GM23248 (cell line): ENCODE data around the gene HSD17B10. TPM values are rescaled to one million over a fixed set of nuclear protein-coding genes. Genes with fewer than 3 reads are reported as not detected.

Source experiments
- DNase-seq: peaks from one replicate; pipeline ENCODE4 v3.0.0-alpha.2; 2015
- H2AFZ ChIP-seq: fragments of 200-600 bp; sonication (generic); 2 replicates; pipeline ENCODE4 v1.6.1; 2016; ENCODE audit warnings: antibody characterized with exemption
- H3F3A ChIP-seq: fragments of 200-600 bp; sonication (generic); 2 replicates; pipeline ENCODE4 v1.6.1; 2016; ENCODE audit warnings: mild to moderate bottlenecking, antibody characterized with exemption, mixed run types; ENCODE audit not compliant: insufficient read depth
- H3K27ac ChIP-seq: fragments of 200-600 bp; sonication (generic); 2 replicates; pipeline ENCODE4 v1.5.1; 2016; ENCODE audit warnings: mild to moderate bottlenecking
- H3K27me3 ChIP-seq: fragments of 200-600 bp; sonication (generic); replicated peaks from 2 replicates; pipeline ENCODE4 v1.6.1; 2016; ENCODE audit warnings: mild to moderate bottlenecking; ENCODE audit not compliant: insufficient read depth
- H3K36me3 ChIP-seq: fragments of 200-600 bp; sonication (generic); 2 replicates; pipeline ENCODE4 v1.6.1; 2016; ENCODE audit warnings: low read depth, mild to moderate bottlenecking
- H3K4me1 ChIP-seq: fragments of 200-600 bp; sonication (generic); 2 replicates; pipeline ENCODE4 v1.6.1; 2016; ENCODE audit warnings: mild to moderate bottlenecking; ENCODE audit not compliant: insufficient read depth
- H3K4me2 ChIP-seq: fragments of 200-600 bp; sonication (generic); one replicate; pipeline ENCODE4 v1.6.1; 2016; ENCODE audit warnings: mild to moderate bottlenecking; ENCODE audit not compliant: unreplicated experiment
- H3K4me3 ChIP-seq: fragments of 200-600 bp; sonication (generic); 2 replicates; pipeline ENCODE4 v1.5.1; 2016; ENCODE audit warnings: mild to moderate bottlenecking
- H3K79me2 ChIP-seq: fragments of 200-600 bp; sonication (generic); 2 replicates; pipeline ENCODE4 v1.6.1; 2016; ENCODE audit warnings: mild to moderate bottlenecking; ENCODE audit not compliant: insufficient read depth
- H3K9ac ChIP-seq: fragments of 200-600 bp; sonication (generic); 2 replicates; pipeline ENCODE4 v1.6.1; 2016; ENCODE audit warnings: mild to moderate bottlenecking
- H3K9me2 ChIP-seq: fragments of 200-600 bp; sonication (generic); 2 replicates; pipeline ENCODE4 v1.6.1; 2016; ENCODE audit warnings: mixed run types, mild to moderate bottlenecking, moderate library complexity; ENCODE audit not compliant: insufficient read depth
- H3K9me3 ChIP-seq: fragments of 200-600 bp; sonication (generic); one replicate; pipeline ENCODE4 v1.6.1; 2017; ENCODE audit warnings: low read depth
- H4K20me1 ChIP-seq: fragments of 200-600 bp; sonication (generic); 2 replicates; pipeline ENCODE4 v1.6.0; 2016; ENCODE audit not compliant: insufficient read depth
- EZH2 ChIP-seq: fragments of 200-600 bp; sonication (generic); IDR thresholded peaks from 2 replicates; pipeline ENCODE4 v1.6.1; 2018; ENCODE audit warnings: antibody characterized with exemption, mild to moderate bottlenecking; ENCODE audit not compliant: insufficient read depth, poor library complexity, severe bottlenecking
- EZH2phosphoT487 ChIP-seq: fragments of 200-600 bp; sonication (generic); IDR thresholded peaks from 2 replicates; pipeline ENCODE4 v1.6.1; 2018; ENCODE audit warnings: antibody characterized with exemption, moderate library complexity, mild to moderate bottlenecking, low read depth; ENCODE audit not compliant: insufficient read depth
- WGBS, 2 experiments: methylation state at CpG; one replicate each; pipeline ENCODE4 v1.1.6; 2015 to 2017; ENCODE audit warnings: low lambda C conversion rate in 2 of 2, low coverage in 1 of 2; ENCODE audit errors: missing lambda C conversion rate in 2 of 2; 5-methylcytosine and 5-hydroxymethylcytosine counted together
- in situ Hi-C: fragments of 300-500 bp; cut with MboI; formaldehyde crosslinking; loops from 2 replicates; pipeline ENCODE4 v1.15.0; 2020
- polyA plus RNA-seq: library from polyadenylated mRNA; unstranded; fragments of >200 nt; fragmentation: Nextera tagmentation; extraction: Ambion mirVana; gene quantifications from 2 replicates; pipeline ENCODE4 v1.2.1, GENCODE V29; 2016
- total RNA-seq: library from RNA; depleted of rRNA; stranded (reverse); fragments of >200 nt; shearing (Covaris generic); gene quantifications from 2 replicates; pipeline ENCODE4 v1.2.3, GENCODE V29; 2014; rRNA removed

HSD17B10 gene
- total RNA-seq (33.1 and 47.9 TPM in 2 replicates), polyA plus RNA-seq (70.2 and 73.3 TPM in 2 replicates)

GRCh38 chrX:53433651-53434639, at the start of gene HSD17B10:
Gene HSD17B10 (minus strand): TSS chrX:53434370. CDS start chrX:53434345, 25 bp downstream.
- Histone ChIP-seq H4K20me1 (no peaks in the 10 kb centered on the region), H3K4me1 (no peaks in the 10 kb centered on the region), H3K9ac (peak within 1 kb of the TSS; percentile 83), H2AFZ (peak within 1 kb of the TSS; percentile 80), H3K79me2 (peaks cover 17% of the 10 kb centered on the region), H3K9me2 (no peaks in the 10 kb centered on the region), H3K36me3 (no peaks in the 10 kb centered on the region), H3K4me2 (peak within 1 kb of the TSS; percentile 71), H3K27ac (no peak within 1 kb of the TSS), H3K4me3 (peak within 1 kb of the TSS; percentile 79), H3K27me3 (no peaks in the 10 kb centered on the region), H3K9me3 (no peaks in the 10 kb centered on the region), H3F3A (no peaks in the 10 kb centered on the region)
- TF ChIP-seq EZH2 (no peak), EZH2phosphoT487 (no peak)
- 9 to 10% methylated on average over 32 to 47 of the region's 61 CpGs for WGBS, 2 experiments
- DNase-seq, result peak; percentile 94
- in situ Hi-C loops, result no loop called here

DNA sequence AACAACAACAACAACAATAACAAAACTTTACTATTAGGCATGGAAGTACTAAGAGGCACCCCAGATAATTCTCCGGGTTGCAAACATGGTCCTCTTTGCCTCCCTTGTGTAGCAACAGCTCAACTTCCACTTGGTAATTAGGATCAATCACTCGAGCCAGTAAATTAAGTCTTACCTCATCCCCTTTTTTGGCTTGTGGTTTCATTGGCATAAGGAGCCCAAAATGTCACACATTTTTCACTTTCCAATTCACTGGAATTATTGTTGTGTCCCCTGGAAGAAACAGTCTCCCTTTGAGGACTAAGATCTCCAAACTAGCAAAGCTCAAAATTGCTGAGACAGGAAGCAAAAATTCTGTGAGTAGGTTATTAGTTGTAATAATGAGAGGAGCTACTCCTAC, 49.2 kb upstream of the HSD17B10 start:
- Histone ChIP-seq H3K4me2 (no peak overlapping the region), H3K36me3 (no peaks in the 10 kb centered on the region), H2AFZ (no peak overlapping the region), H3K27ac (peak overlapping the region; percentile 14; the same call in 1 of the 2 replicates), H3K9me3 (no peaks in the 10 kb centered on the region), H3K9me2 (no peaks in the 10 kb centered on the region), H3K79me2 (no peaks in the 10 kb centered on the region), H3K4me3 (no peak overlapping the region), H3F3A (no peaks in the 10 kb centered on the region), H3K27me3 (no peaks in the 10 kb centered on the region), H3K4me1 (peaks cover 8% of the 10 kb centered on the region; the same call in 1 of the 2 replicates), H4K20me1 (no peaks in the 10 kb centered on the region), H3K9ac (no peak overlapping the region)
- WGBS, 2 experiments, result 39 to 47% methylated on average over 2 of the region's 2 CpGs
- TF ChIP-seq EZH2, result no peak
- TF ChIP-seq EZH2phosphoT487, result no peak
- peak; percentile 8 for DNase-seq
- in situ Hi-C loops, result no loop called here

GRCh38 chrX:53481816-53482465, 47.8 kb upstream of the HSD17B10 start:
- Histone ChIP-seq H3K9me2 (no peaks in the 10 kb centered on the region), H3K4me2 (no peak overlapping the region), H3K9me3 (no peaks in the 10 kb centered on the region), H4K20me1 (no peaks in the 10 kb centered on the region), H3K4me3 (no peak overlapping the region), H3K79me2 (no peaks in the 10 kb centered on the region), H3F3A (peaks cover 4% of the 10 kb centered on the region; the same call in 1 of the 2 replicates), H3K4me1 (peaks cover 15% of the 10 kb centered on the region), H3K27ac (no peak overlapping the region), H2AFZ (no peak overlapping the region), H3K27me3 (no peaks in the 10 kb centered on the region), H3K36me3 (no peaks in the 10 kb centered on the region), H3K9ac (no peak overlapping the region)
- DNase-seq, result peak; percentile 70
- in situ Hi-C loops, result no loop called here
- 46 to 100% methylated on average over 1 to 2 of the region's 2 CpGs for WGBS, 2 experiments
- TF ChIP-seq EZH2 (no peak), EZH2phosphoT487 (no peak)

DNA sequence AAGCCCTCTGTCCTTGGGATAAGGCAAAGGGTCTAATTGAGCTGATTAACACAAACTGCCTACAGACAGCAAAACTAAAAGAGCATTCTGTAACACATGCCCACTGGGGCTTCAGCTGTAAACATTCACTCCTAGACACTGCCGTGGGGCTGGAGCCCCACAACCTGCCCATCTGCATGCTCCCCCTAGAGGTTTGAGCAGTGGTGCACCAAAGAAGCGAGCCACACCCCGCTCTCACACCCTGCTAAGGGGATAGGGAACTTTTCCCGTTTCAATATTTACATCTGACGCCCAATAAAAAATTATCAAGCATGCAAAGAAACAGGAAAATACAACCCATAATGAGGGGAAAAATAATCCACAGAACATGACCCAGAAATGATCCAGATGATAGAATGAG, 46.9 kb upstream of the HSD17B10 start:
- H3F3A ChIP-seq, result peaks cover 7% of the 10 kb centered on the region; the same call in 1 of the 2 replicates
- H3K27me3 ChIP-seq, result no peaks in the 10 kb centered on the region
- no peaks in the 10 kb centered on the region for H3K79me2 ChIP-seq
- TF ChIP-seq EZH2phosphoT487, result no peak
- no peak for TF ChIP-seq EZH2
- no peaks in the 10 kb centered on the region for H3K9me3 ChIP-seq
- H4K20me1 ChIP-seq, result no peaks in the 10 kb centered on the region
- no peak overlapping the region for H3K9ac ChIP-seq
- DNase-seq, result peak; percentile 33
- no peak overlapping the region for H3K27ac ChIP-seq
- H3K36me3 ChIP-seq, result no peaks in the 10 kb centered on the region
- H3K4me1 ChIP-seq, result peaks cover 22% of the 10 kb centered on the region
- no peak overlapping the region for H3K4me2 ChIP-seq
- H3K9me2 ChIP-seq, result no peaks in the 10 kb centered on the region
- H2AFZ ChIP-seq, result no peak overlapping the region
- no peak overlapping the region for H3K4me3 ChIP-seq
- in situ Hi-C loops, result no loop called here
- 31 to 34% methylated on average over 5 of the region's 5 CpGs for WGBS, 2 experiments
